GM23248 (cell line): ENCODE results near the gene ZNF195.

Experiments
- EZH2 ChIP-seq: fragments of 200-600 bp; sonication (generic); IDR thresholded peaks from 2 replicates; pipeline ENCODE4 v1.6.1; 2018; ENCODE audit warnings: antibody characterized with exemption, mild to moderate bottlenecking; ENCODE audit not compliant: insufficient read depth, poor library complexity, severe bottlenecking
- EZH2phosphoT487 ChIP-seq: fragments of 200-600 bp; sonication (generic); IDR thresholded peaks from 2 replicates; pipeline ENCODE4 v1.6.1; 2018; ENCODE audit warnings: antibody characterized with exemption, moderate library complexity, mild to moderate bottlenecking, low read depth; ENCODE audit not compliant: insufficient read depth

DNA sequence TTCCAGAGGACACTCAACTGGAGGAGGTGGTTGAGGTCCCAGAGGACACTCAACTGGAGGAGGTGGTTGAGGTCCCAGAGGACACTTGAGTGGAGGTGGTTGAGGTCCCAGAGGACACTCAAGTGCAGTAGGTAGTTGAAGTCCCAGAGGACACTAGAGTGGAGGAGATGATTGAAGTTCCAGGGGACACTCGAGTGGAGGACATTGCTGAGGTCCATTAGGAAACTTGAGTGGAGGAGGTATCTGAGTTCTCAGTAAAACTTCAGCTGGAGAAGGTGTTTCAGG is 39.7 kb downstream of the ZNF195 start:
- TF ChIP-seq EZH2: no peak
- no peak for TF ChIP-seq EZH2phosphoT487
